RWPE1 (cell line): ENCODE results near the gene EFNA4.

ENCODE experiments used
- CTCF ChIA-PET: fragments of 350-600 bp; sonication (Branson Sonifier 250); formaldehyde crosslinking; extraction: SDS; loops from one replicate; lab custom pipeline; 2021; lab: Yijun Ruan, JAX
- POLR2A ChIA-PET: fragments of 400-600 bp; formaldehyde crosslinking; extraction: SDS; loops from one replicate; lab custom pipeline; 2020; ENCODE audit warnings: antibody characterized with exemption; ENCODE audit not compliant: low non-redundant PET; lab: Yijun Ruan, JAX
- DNase-seq: peaks from one replicate; pipeline ENCODE4 v3.0.0; 2012; ENCODE audit warnings: low spot score
- H3K27ac ChIP-seq: fragments of 450-650 bp; 2 replicates; pipeline ENCODE4 v1.5.1; 2017
- TF ChIP-seq, protein P1 (sequence below): fragments of 450-650 bp; conservative IDR thresholded peaks from 2 replicates; pipeline ENCODE4 v1.5.1; 2017; ENCODE audit warnings: low read depth, mild to moderate bottlenecking

The EFNA4 gene

DNA sequence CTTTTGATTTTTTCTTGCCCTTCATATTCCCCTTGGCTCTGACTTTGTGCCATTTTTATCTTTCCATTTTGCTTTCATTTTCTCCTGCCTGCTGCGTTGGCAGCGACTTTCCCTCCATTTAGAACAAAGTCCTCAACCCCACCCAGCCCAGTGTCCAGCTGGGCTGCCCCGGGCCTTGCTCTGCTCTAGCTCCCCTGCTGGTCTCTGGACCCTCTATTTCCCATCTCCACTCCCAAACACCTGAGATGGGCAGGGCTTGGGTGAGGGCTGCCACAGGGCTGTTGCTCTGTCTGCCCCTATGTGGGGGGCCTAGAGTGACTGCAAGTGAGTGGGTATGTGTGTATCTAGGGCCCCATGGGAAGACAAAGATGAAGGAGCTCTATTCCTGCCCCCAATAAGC is 19.7 kb upstream of the EFNA4 start:
- DNase-seq, result no peak
- TF ChIP-seq, protein P1, sequence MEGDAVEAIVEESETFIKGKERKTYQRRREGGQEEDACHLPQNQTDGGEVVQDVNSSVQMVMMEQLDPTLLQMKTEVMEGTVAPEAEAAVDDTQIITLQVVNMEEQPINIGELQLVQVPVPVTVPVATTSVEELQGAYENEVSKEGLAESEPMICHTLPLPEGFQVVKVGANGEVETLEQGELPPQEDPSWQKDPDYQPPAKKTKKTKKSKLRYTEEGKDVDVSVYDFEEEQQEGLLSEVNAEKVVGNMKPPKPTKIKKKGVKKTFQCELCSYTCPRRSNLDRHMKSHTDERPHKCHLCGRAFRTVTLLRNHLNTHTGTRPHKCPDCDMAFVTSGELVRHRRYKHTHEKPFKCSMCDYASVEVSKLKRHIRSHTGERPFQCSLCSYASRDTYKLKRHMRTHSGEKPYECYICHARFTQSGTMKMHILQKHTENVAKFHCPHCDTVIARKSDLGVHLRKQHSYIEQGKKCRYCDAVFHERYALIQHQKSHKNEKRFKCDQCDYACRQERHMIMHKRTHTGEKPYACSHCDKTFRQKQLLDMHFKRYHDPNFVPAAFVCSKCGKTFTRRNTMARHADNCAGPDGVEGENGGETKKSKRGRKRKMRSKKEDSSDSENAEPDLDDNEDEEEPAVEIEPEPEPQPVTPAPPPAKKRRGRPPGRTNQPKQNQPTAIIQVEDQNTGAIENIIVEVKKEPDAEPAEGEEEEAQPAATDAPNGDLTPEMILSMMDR, result no peak

DNA sequence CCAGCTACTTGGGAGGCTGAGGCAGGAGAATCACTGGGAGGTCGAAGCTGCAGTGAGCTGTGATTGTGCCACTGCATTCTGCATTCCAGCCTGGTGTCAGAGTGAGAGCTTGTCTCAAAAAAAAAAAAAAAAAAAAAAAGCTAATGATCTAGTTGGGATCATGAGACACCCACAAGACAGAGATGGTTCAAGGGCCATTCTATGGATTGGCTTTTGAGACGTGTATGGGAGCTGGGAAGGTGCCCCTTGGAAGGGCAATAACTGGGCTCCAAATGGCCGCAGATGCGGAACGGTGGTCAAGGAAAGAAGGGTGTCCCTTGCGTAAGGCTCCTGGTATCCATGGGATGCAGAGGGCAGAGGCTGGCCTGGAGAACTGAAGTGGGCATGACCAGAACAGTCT is 19.2 kb upstream of the EFNA4 start:
- ChIA-PET CTCF (interaction anchor here (0.6 to 2.5 kb wide), 15 partner anchors 9 to 123 kb away, joined by 3 to 16 read pairs (median 5); partner anchors contain the start of gene EFNA4), POLR2A (no interaction called here)
- TF ChIP-seq, protein P1, result no peak
- H3K27ac ChIP-seq, result peak overlapping the region; percentile 77
- DNase-seq, result no peak

More for the DNA sequence above, 19.7 kb upstream of the EFNA4 start:
- CTCF ChIA-PET, result interaction anchor here (0.6 to 2.5 kb wide), 13 partner anchors 9 to 123 kb away, joined by 3 to 16 read pairs (median 6); partner anchors contain the start of gene EFNA4
- POLR2A ChIA-PET, result no interaction called here
- H3K27ac ChIP-seq, result peak overlapping the region; percentile 77

- POLR2A ChIA-PET, result no interaction called here
- DNase-seq, result peak; percentile 66
- TF ChIP-seq, protein P1, result peak; percentile 74
- CTCF ChIA-PET, result interaction anchor here (0.6 to 2.5 kb wide), 14 partner anchors 8 to 41 kb away, joined by 3 to 16 read pairs (median 5); partner anchors contain the start of gene EFNA4
- peak overlapping the region; percentile 77 for H3K27ac ChIP-seq
These were observed 18.5 kb upstream of the EFNA4 start for GRCh38 chr1:155044812-155045657.

- CTCF ChIA-PET, result interaction anchor here (0.5 to 1.0 kb wide), 4 partner anchors 12 to 31 kb away, joined by 3 to 4 read pairs (median 4); partner anchors contain the start of gene EFNA3
- POLR2A ChIA-PET, result interaction anchor here (0.6 kb wide), 1 partner anchor 1263 kb away, joined by 10 read pairs; no protein-coding TSS in a partner anchor
- DNase-seq, result no peak
- peak overlapping the region; percentile 98 for H3K27ac ChIP-seq
- TF ChIP-seq, protein P1, result no peak
These were observed 14.8 kb upstream of the EFNA4 start for GRCh38 chr1:155048449-155049334.

GRCh38 chr1:155049651-155050559 is 13.6 kb upstream of the EFNA4 start:
- DNase-seq, result peak; percentile 53
- peak overlapping the region; percentile 98 for H3K27ac ChIP-seq
- TF ChIP-seq, protein P1, result no peak
- POLR2A ChIA-PET, result no interaction called here
- CTCF ChIA-PET, result interaction anchor here (0.5 to 3.0 kb wide), 12 partner anchors 9 to 166 kb away, joined by 3 to 27 read pairs (median 4); partner anchors contain the start of genes PBXIP1, PYGO2 and ZBTB7B
